KMS-11 (cell line): ENCODE data around the gene DSG3.

Source experiments
- H2AFZ ChIP-seq: fragments of 200-600 bp; sonication (generic); 2 replicates; pipeline ENCODE4 v1.6.1; 2016; ENCODE audit warnings: antibody characterized with exemption, mixed run types, low read depth
- H3K27ac ChIP-seq: fragments of 200-600 bp; sonication (generic); 2 replicates; pipeline ENCODE4 v1.6.1; 2016; ENCODE audit warnings: mild to moderate bottlenecking, mixed run types
- H3K27me3 ChIP-seq: fragments of 200-600 bp; sonication (generic); 2 replicates; pipeline ENCODE4 v1.6.1; 2017; ENCODE audit warnings: mild to moderate bottlenecking, low read depth, mixed run types, moderate library complexity; ENCODE audit not compliant: insufficient read depth
- H3K36me3 ChIP-seq: fragments of 200-600 bp; sonication (generic); 2 replicates; pipeline ENCODE4 v1.6.1; 2017; ENCODE audit warnings: mild to moderate bottlenecking, mixed run types; ENCODE audit not compliant: insufficient read depth
- H3K4me1 ChIP-seq: fragments of 200-600 bp; sonication (generic); 2 replicates; pipeline ENCODE4 v1.6.1; 2016; ENCODE audit warnings: mild to moderate bottlenecking, low read depth, mixed run types; ENCODE audit not compliant: poor library complexity, severe bottlenecking
- H3K4me2 ChIP-seq: fragments of 200-600 bp; sonication (generic); 2 replicates; pipeline ENCODE4 v1.7.0; 2016; ENCODE audit warnings: mild to moderate bottlenecking, mixed run types
- H3K4me3 ChIP-seq: fragments of 200-600 bp; sonication (generic); IDR thresholded peaks from 2 replicates; pipeline ENCODE4 v1.6.1; 2017; ENCODE audit warnings: low read depth, low read length, mixed read lengths; ENCODE audit not compliant: insufficient read depth
- H3K79me2 ChIP-seq: fragments of 200-600 bp; sonication (generic); 2 replicates; pipeline ENCODE4 v1.6.1; 2016; ENCODE audit warnings: low read depth, mixed run types; ENCODE audit not compliant: insufficient read depth
- H3K9ac ChIP-seq: fragments of 200-600 bp; sonication (generic); 2 replicates; pipeline ENCODE4 v1.6.1; 2016; ENCODE audit warnings: mild to moderate bottlenecking, mixed run types
- H4K20me1 ChIP-seq: fragments of 200-600 bp; sonication (generic); 2 replicates; pipeline ENCODE4 v1.6.1; 2016; ENCODE audit warnings: mild to moderate bottlenecking, mixed run types; ENCODE audit not compliant: insufficient read depth
- CTCF ChIP-seq: fragments of 200-600 bp; sonication (generic); conservative IDR thresholded peaks from 2 replicates; pipeline ENCODE4 v1.6.1; 2017; ENCODE audit warnings: low read depth, mild to moderate bottlenecking, antibody characterized with exemption, low read length, moderate library complexity, mixed read lengths

DSG3 gene

GRCh38 chr18:31430554-31430953, 17.0 kb upstream of the DSG3 start:
- peaks cover 23% of the 10 kb centered on the region for H3K4me1 ChIP-seq
- no peak overlapping the region for H3K4me2 ChIP-seq
- no peaks in the 10 kb centered on the region for H3K27me3 ChIP-seq
- H3K36me3 ChIP-seq, result no peaks in the 10 kb centered on the region
- no peak overlapping the region for H3K9ac ChIP-seq
- H2AFZ ChIP-seq, result no peak overlapping the region
- no peaks in the 10 kb centered on the region for H4K20me1 ChIP-seq
- TF ChIP-seq CTCF, result no peak
- H3K4me3 ChIP-seq, result no peak overlapping the region
- no peaks in the 10 kb centered on the region for H3K79me2 ChIP-seq
- no peak overlapping the region for H3K27ac ChIP-seq

GRCh38 chr18:31432316-31432715, 15.2 kb upstream of the DSG3 start:
- peak overlapping the region; percentile 3 for H3K4me2 ChIP-seq
- H4K20me1 ChIP-seq, result no peaks in the 10 kb centered on the region
- no peak for TF ChIP-seq CTCF
- no peaks in the 10 kb centered on the region for H3K27me3 ChIP-seq
- H3K4me1 ChIP-seq, result peaks cover 23% of the 10 kb centered on the region
- H3K9ac ChIP-seq, result no peak overlapping the region
- no peak overlapping the region for H2AFZ ChIP-seq
- no peak overlapping the region for H3K4me3 ChIP-seq
- no peaks in the 10 kb centered on the region for H3K79me2 ChIP-seq
- no peaks in the 10 kb centered on the region for H3K36me3 ChIP-seq
- H3K27ac ChIP-seq, result no peak overlapping the region

GRCh38 chr18:31436825-31437224, 10.7 kb upstream of the DSG3 start:
- Histone ChIP-seq H3K4me1 (peaks cover 15% of the 10 kb centered on the region), H3K4me3 (no peak overlapping the region), H4K20me1 (no peaks in the 10 kb centered on the region), H3K27ac (no peak overlapping the region), H3K4me2 (no peak overlapping the region), H2AFZ (no peak overlapping the region), H3K9ac (no peak overlapping the region), H3K27me3 (no peaks in the 10 kb centered on the region), H3K36me3 (no peaks in the 10 kb centered on the region), H3K79me2 (no peaks in the 10 kb centered on the region)
- TF ChIP-seq CTCF, result no peak

GRCh38 chr18:31438402-31438801, 9.1 kb upstream of the DSG3 start:
- Histone ChIP-seq H3K4me2 (no peak overlapping the region), H3K36me3 (no peaks in the 10 kb centered on the region), H3K4me3 (no peak overlapping the region), H3K79me2 (no peaks in the 10 kb centered on the region), H3K9ac (no peak overlapping the region), H3K4me1 (no peaks in the 10 kb centered on the region), H2AFZ (no peak overlapping the region), H3K27ac (no peak overlapping the region), H3K27me3 (no peaks in the 10 kb centered on the region), H4K20me1 (no peaks in the 10 kb centered on the region)
- no peak for TF ChIP-seq CTCF
